ENCODE measurements around the gene TIRAP. TPM values are rescaled to one million over a fixed set of nuclear protein-coding genes. Genes with fewer than 3 reads are reported as not detected.

The TIRAP gene, protein sequence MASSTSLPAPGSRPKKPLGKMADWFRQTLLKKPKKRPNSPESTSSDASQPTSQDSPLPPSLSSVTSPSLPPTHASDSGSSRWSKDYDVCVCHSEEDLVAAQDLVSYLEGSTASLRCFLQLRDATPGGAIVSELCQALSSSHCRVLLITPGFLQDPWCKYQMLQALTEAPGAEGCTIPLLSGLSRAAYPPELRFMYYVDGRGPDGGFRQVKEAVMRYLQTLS
- total RNA-seq (2022; extraction: Qiagen RNA extraction; ENCODE audit: low read depth), result 5.7 to 7.3 TPM (median 6.7 TPM) in 5 replicates

DNA sequence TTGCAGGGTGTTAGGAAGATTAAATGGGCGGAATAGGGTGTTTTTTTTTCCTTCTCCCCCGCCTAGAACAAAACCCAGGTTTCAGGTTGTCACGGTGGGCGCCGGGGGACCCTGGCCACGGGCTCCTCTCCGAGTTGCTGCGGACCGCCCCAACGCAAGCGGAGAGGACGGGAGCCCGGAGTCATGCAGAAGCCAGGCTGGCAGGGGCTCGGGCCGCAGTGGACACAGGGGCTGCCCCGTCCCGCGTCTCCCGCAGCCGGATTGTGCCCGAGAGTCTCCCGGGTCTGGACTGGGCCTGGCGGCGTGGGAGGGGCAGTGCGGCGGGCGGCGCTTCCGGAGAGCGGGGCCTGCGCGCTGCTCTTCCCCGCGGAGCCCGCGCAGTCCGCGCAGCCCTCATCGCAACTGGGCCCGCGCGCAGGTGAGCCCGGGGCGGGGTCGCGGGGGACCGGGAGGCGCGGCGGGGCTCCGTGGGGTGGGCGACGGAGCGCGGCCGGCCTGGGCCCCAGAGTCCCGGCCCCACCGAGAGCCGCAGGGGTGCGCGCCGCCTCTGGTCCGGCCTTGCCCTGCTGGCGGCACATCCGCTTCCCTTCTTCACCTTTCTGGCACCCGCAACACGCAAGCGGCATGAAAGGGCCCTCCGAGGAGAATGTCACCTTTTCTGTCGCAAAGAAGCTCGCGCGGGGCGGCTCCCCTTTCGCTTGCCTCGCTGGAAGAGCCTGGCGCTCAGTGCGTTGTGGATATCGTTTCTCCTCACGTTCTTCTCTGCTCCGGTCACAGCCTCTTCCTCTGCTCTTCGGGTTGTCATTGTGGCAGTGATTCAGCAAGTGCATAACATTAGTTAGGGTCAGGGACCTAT lies at the start of gene TIRAP:
TIRAP (plus strand) TSS at position 358 of the 856 bp plus-strand sequence. CDS start 7,802 bp downstream, outside the sequence.

DNA sequence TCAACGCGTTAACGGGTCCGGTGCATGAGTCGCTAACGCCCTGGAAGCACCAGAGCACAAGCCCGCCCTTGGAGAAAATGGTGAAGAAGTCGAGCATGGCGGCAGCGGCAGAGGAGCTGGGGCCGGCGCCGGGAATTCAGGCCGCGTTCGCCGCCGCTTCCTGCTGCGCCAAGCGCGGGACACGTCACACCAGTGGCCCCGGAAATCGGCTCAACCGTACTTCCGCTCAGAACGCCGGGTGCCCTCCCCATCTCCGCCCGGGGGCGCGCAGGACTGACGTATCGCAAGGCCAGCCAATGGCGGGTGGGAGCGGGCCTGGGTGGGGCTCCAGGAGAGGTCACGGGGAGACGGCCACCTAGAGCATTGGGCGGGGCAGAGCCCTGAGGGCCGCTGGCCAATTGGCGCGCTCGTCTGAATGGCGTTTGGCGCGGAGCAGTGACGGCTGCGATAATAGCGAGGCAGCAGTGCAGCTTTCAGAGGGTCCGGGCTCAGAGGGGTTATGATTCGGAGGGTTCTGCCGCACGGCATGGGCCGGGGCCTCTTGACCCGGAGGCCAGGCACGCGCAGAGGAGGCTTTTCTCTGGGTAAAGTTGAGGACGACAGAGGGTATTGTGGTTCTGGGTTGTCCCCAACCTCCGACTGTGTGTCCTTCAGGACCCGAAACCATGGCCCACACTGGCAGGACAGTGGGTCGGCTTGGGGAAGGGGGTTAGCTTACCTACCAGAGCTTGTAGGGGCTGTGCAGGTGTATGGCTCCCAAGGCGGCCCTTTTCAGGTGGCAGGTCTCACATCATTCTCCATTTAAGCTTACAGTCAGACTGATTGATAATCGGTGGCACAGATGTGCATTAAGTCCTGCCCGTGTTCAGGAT lies 13.9 kb upstream of the TIRAP start, which contains the start of the genes FOXRED1 and SRPRA:
FOXRED1 (plus strand) TSS at position 447 of the 872 bp plus-strand sequence; CDS start at position 500, 53 bp downstream.
SRPRA (minus strand) TSS at position 188 of the 872 bp plus-strand sequence; CDS start at position 97, 91 bp downstream.

DNA sequence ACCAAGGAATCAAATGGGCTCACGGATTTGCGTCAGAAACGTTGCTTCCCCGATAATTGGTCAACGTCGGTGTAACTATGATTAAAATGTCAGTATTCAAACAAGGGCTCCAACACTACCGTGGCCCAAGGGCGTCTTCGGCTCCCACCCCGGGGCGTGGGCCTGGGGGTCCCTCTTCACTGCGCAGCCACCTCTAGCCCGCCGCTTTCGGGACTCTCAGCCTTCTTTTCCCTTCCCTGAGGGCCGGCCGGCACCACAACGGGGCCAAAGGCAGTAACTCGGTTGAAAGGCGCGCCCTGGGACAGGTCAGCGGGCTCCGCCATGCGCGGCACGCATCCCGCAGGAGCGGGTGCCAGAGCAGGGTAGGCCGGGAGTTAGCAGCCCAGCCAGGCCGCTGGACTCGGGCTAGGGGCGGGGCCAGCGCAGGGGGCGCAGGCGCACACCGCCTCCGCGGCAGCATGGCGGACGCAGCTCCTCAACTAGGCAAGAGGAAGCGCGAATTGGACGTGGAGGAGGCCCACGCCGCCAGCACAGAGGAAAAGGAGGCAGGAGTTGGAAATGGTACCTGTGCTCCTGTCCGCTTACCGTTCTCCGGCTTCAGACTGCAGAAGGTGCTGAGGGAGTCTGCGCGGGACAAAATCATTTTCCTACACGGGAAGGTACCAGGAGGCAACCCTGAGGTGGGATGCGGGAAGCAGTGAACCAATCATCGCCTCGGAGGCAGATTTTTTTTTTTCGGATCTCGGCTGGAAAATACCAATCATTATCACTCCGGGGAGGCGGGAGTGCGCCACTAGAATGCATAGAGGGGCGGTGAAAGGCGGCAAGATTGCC lies 20.9 kb downstream of the TIRAP start, which contains the start of gene DCPS:
DCPS (plus strand) TSS at position 438 of the 834 bp plus-strand sequence; CDS start at position 459, 21 bp downstream.

Other genes with a start within 250 kb of the TIRAP start
- gene CDON, start 220.2 kb upstream of the TIRAP start, total RNA-seq (2022; extraction: Qiagen RNA extraction; ENCODE audit: low read depth), result 2.0 to 3.7 TPM (median 2.8 TPM) in 5 replicates
- gene RPUSD4, start 71.4 kb upstream of the TIRAP start, total RNA-seq (2022; extraction: Qiagen RNA extraction; ENCODE audit: low read depth), result 18.0 to 19.3 TPM (median 18.9 TPM) in 5 replicates
- gene FAM118B, start 71.3 kb upstream of the TIRAP start, total RNA-seq (2022; extraction: Qiagen RNA extraction; ENCODE audit: low read depth), result 14.9 to 16.5 TPM (median 15.5 TPM) in 5 replicates
- gene SRPRA, start 14.2 kb upstream of the TIRAP start, total RNA-seq (2022; extraction: Qiagen RNA extraction; ENCODE audit: low read depth), result 60.5 to 65.4 TPM (median 64.0 TPM) in 5 replicates
- 21.9 to 25.0 TPM (median 23.2 TPM) in 5 replicates for gene FOXRED1, start 13.9 kb upstream of the TIRAP start, total RNA-seq (2022; extraction: Qiagen RNA extraction; ENCODE audit: low read depth)
- gene DCPS, start 21.0 kb downstream of the TIRAP start, total RNA-seq (2022; extraction: Qiagen RNA extraction; ENCODE audit: low read depth), result 18.4 to 20.6 TPM (median 19.3 TPM) in 5 replicates
- 24.2 to 27.4 TPM (median 25.2 TPM) in 5 replicates for gene ST3GAL4, start 72.6 kb downstream of the TIRAP start, total RNA-seq (2022; extraction: Qiagen RNA extraction; ENCODE audit: low read depth)

Measured in A549 treated with CpdA at 1 μM for 4 hours (cell line).